Gastrocnemius medialis (tissue), 4 donors: ENCODE results near the gene PLSCR3. TPM values are rescaled to one million over a fixed set of nuclear protein-coding genes. Genes with fewer than 3 reads are reported as not detected.

Experiments used
- ATAC-seq, 2 donors: fragments of 150-250 bp; one replicate each; pipeline ENCODE4 v1.9.1; 2016
- DNase-seq, 2 donors: peaks; one replicate each; pipeline ENCODE4 v3.0.0-alpha.2; 2019
- H3K27ac ChIP-seq, 4 donors: fragments of 200-600 bp; sonication (generic); 1 replicate in 1 of 4; 2 replicates in 3 of 4; pipeline ENCODE4 v1.5.1; 2016 to 2018; ENCODE audit warnings: mild to moderate bottlenecking in 2 of 4, moderate library complexity in 1 of 4
- H3K27me3 ChIP-seq, 3 donors: fragments of 200-600 bp; sonication (generic) in 2 of 3; 1 replicate in 1 of 3; 2 replicates in 2 of 3; pipeline versions ENCODE4 v1.5.1 to v1.6.0; 2016 to 2019; ENCODE audit warnings: mild to moderate bottlenecking in 1 of 3, moderate library complexity in 1 of 3
- H3K36me3 ChIP-seq, 2 donors: fragments of 200-600 bp; sonication (generic) in 1 of 2; one replicate each; pipeline ENCODE4 v1.5.1; 2017 to 2018
- H3K4me1 ChIP-seq, 2 donors: fragments of 200-600 bp; sonication (generic) in 1 of 2; one replicate each; pipeline ENCODE4 v1.5.1; 2016 to 2017; ENCODE audit warnings: mild to moderate bottlenecking in 2 of 2
- H3K4me3 ChIP-seq, 4 donors: fragments of 200-600 bp; sonication (generic) in 3 of 4; 1 replicate in 1 of 4; 2 replicates in 3 of 4; pipeline ENCODE4 v1.5.1; 2016 to 2019; ENCODE audit warnings: mild to moderate bottlenecking in 2 of 4
- H3K9me3 ChIP-seq, 3 donors: fragments of 200-600 bp; sonication (generic) in 2 of 3; 1 replicate in 1 of 3; 2 replicates in 2 of 3; pipeline ENCODE4 v1.5.1; 2016 to 2019
- CTCF ChIP-seq, 5 experiments: fragments of 450-650 bp in 3 of 5; fragments of 200-600 bp in 2 of 5; sonication (generic) in 2 of 5; IDR thresholded peaks in 4 of 5; conservative IDR thresholded peaks in 1 of 5; 1 replicate in 4 of 5; 2 replicates in 1 of 5; pipeline ENCODE4 v1.5.1; 2016 to 2019; ENCODE audit warnings: antibody characterized with exemption in 5 of 5, mild to moderate bottlenecking in 3 of 5, moderate library complexity in 3 of 5
- POLR2A ChIP-seq, 2 donors: fragments of 450-650 bp; IDR thresholded peaks; one replicate each; pipeline ENCODE4 v1.6.1; 2017; ENCODE audit warnings: antibody characterized with exemption in 2 of 2, mild to moderate bottlenecking in 2 of 2, moderate library complexity in 2 of 2
- in situ Hi-C, 4 donors: fragments of 200-750 bp; cut with MboI; loops; one replicate each; pipeline versions ENCODE4 v1.15.0 to v1.8.0; 2017; ENCODE audit warnings: low sequenced_read_pairs in 4 of 4
- intact Hi-C: fragments of 100-400 bp; cut with DNase I; formaldehyde crosslinking; loops from one replicate; pipeline ENCODE4 v1.15.1; 2023; ENCODE audit warnings: low total_unique reads
- total RNA-seq, 4 donors: library from RNA; depleted of rRNA; stranded (reverse); fragments of >200 nt; gene quantifications; one replicate each; pipeline versions ENCODE4 v1.1.0 to v1.2.3, GENCODE V29; 2016

Gene PLSCR3
- total RNA-seq, 4 donors from 2014 or later, result 8.9 to 20.3 (median 14.4) TPM

GRCh38 chr17:7428557-7428956 is 34.2 kb upstream of the PLSCR3 start, which contains the start of gene SPEM3:
Gene SPEM3, plus strand, starts transcription at chr17:7428857. Its CDS starts 46 bp downstream, at chr17:7428903.
- Histone ChIP-seq H3K4me1 (no peaks in the 10 kb centered on the region), H3K36me3 (no peaks in the 10 kb centered on the region), H3K9me3 (no peaks in the 10 kb centered on the region), H3K27ac (no peak within 1 kb of the TSS), H3K27me3 (no peaks in the 10 kb centered on the region), H3K4me3 (no peak within 1 kb of the TSS)
- DNase-seq (no peak), ATAC-seq (no peak)
- intact Hi-C loops, result no loop called here
- TF ChIP-seq CTCF (IDR thresholded peaks at IDR 0.05 in 4 of 5, conservative IDR thresholded peaks at IDR 0.05 in 1 of 5), result no peak
- no peak for TF ChIP-seq POLR2A (IDR thresholded peaks at IDR 0.05)
- in situ Hi-C loops, result loop anchor here in 1 of 4 donors (25.0 kb wide), 1 partner anchor 134 kb away; the partner anchor contains the start of genes SENP3 and TNFSF13

- no peak for TF ChIP-seq POLR2A (IDR thresholded peaks at IDR 0.05)
- TF ChIP-seq CTCF (IDR thresholded peaks at IDR 0.05 in 4 of 5, conservative IDR thresholded peaks at IDR 0.05 in 1 of 5), result no peak
- no peak overlapping the region for H3K27ac ChIP-seq
- intact Hi-C loops (no loop called here), in situ Hi-C loops (loop anchor here in 1 of 4 donors (25.0 kb wide), 1 partner anchor 135 kb away; the partner anchor contains the start of genes SENP3 and TNFSF13)
- H3K9me3 ChIP-seq, result no peaks in the 10 kb centered on the region
- DNase-seq, result no peak
- H3K4me3 ChIP-seq, result no peak overlapping the region
- ATAC-seq, result no peak
- H3K4me1 ChIP-seq, result no peaks in the 10 kb centered on the region
- no peaks in the 10 kb centered on the region for H3K36me3 ChIP-seq
- H3K27me3 ChIP-seq, result no peaks in the 10 kb centered on the region
Observed at GRCh38 chr17:7427549-7427948, 33.2 kb upstream of the PLSCR3 start.

GRCh38 chr17:7426896-7427489 is 32.7 kb upstream of the PLSCR3 start:
- intact Hi-C loops (no loop called here), in situ Hi-C loops (loop anchor here in 1 of 4 donors (25.0 kb wide), 1 partner anchor 135 kb away; the partner anchor contains the start of genes SENP3 and TNFSF13)
- Histone ChIP-seq H3K9me3 (no peaks in the 10 kb centered on the region), H3K27me3 (no peaks in the 10 kb centered on the region), H3K36me3 (no peaks in the 10 kb centered on the region), H3K27ac (no peak overlapping the region), H3K4me1 (no peaks in the 10 kb centered on the region), H3K4me3 (no peak overlapping the region)
- TF ChIP-seq CTCF (IDR thresholded peaks at IDR 0.05 in 4 of 5, conservative IDR thresholded peaks at IDR 0.05 in 1 of 5), result no peak
- TF ChIP-seq POLR2A (IDR thresholded peaks at IDR 0.05), result no peak
- no peak for ATAC-seq
- no peak for DNase-seq

GRCh38 chr17:7426203-7426863 is 32.0 kb upstream of the PLSCR3 start:
- ATAC-seq, result no peak
- no peak for DNase-seq
- no peak overlapping the region for H3K4me3 ChIP-seq
- no peaks in the 10 kb centered on the region for H3K27me3 ChIP-seq
- H3K36me3 ChIP-seq, result no peaks in the 10 kb centered on the region
- no peaks in the 10 kb centered on the region for H3K9me3 ChIP-seq
- H3K27ac ChIP-seq, result no peak overlapping the region
- in situ Hi-C loops, result loop anchor here in 1 of 4 donors (25.0 kb wide), 1 partner anchor 136 kb away; the partner anchor contains the start of genes SENP3 and TNFSF13
- intact Hi-C loops, result no loop called here
- no peaks in the 10 kb centered on the region for H3K4me1 ChIP-seq
- TF ChIP-seq CTCF (IDR thresholded peaks at IDR 0.05 in 4 of 5, conservative IDR thresholded peaks at IDR 0.05 in 1 of 5) (no peak), POLR2A (IDR thresholded peaks at IDR 0.05) (no peak)
